ENCODE data around the gene TP53I11. TPM values are rescaled to one million over a fixed set of nuclear protein-coding genes. Genes with fewer than 3 reads are reported as not detected.

TP53I11 gene
- total RNA-seq, 4 donors from 2014 or later = 5.4 to 17.2 (median 12.8) TPM

DNA sequence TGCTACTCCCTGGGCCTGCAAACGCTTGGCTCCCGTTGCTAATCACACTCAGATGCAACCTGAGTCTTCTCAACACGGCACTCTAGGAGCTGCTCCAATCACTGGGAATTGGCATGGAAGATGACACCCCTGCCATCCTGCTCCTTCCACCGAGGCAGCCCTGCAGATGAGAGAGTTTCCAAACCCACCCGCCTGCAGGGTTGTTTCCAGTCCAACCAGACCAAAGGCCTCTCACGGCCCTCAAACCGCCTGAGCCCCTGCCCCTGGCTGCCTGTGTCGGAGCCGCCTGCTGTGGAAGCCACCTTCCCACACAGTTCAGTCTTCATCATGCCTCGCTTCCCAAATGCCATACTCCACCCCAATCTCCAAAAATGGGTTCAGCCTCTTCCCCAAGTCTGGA, 36.8 kb upstream of the TP53I11 start:
- Histone ChIP-seq H3K27me3 (no peaks in the 10 kb centered on the region), H3K36me3 (no peaks in the 10 kb centered on the region), H3K4me1 (peaks cover 15 to 21% of the 10 kb centered on the region in 2 donors), H3K9me3 (no peaks in the 10 kb centered on the region), H3K27ac (no peak overlapping the region), H3K4me3 (no peak overlapping the region)
- ATAC-seq (peak; percentile 55 to 86), DNase-seq (peak; percentile 33 to 49)
- no peak for TF ChIP-seq POLR2A (IDR thresholded peaks at IDR 0.05)
- TF ChIP-seq, protein P1, sequence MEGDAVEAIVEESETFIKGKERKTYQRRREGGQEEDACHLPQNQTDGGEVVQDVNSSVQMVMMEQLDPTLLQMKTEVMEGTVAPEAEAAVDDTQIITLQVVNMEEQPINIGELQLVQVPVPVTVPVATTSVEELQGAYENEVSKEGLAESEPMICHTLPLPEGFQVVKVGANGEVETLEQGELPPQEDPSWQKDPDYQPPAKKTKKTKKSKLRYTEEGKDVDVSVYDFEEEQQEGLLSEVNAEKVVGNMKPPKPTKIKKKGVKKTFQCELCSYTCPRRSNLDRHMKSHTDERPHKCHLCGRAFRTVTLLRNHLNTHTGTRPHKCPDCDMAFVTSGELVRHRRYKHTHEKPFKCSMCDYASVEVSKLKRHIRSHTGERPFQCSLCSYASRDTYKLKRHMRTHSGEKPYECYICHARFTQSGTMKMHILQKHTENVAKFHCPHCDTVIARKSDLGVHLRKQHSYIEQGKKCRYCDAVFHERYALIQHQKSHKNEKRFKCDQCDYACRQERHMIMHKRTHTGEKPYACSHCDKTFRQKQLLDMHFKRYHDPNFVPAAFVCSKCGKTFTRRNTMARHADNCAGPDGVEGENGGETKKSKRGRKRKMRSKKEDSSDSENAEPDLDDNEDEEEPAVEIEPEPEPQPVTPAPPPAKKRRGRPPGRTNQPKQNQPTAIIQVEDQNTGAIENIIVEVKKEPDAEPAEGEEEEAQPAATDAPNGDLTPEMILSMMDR (IDR thresholded peaks at IDR 0.05 in 4 of 5, conservative IDR thresholded peaks at IDR 0.05 in 1 of 5) = no peak
- in situ Hi-C loops (cut with MboI; ENCODE audit: low sequenced_read_pairs in 4 of 4) = no loop called here
- intact Hi-C loops (cut with DNase I; ENCODE audit: low total_unique reads) = no loop called here

DNA sequence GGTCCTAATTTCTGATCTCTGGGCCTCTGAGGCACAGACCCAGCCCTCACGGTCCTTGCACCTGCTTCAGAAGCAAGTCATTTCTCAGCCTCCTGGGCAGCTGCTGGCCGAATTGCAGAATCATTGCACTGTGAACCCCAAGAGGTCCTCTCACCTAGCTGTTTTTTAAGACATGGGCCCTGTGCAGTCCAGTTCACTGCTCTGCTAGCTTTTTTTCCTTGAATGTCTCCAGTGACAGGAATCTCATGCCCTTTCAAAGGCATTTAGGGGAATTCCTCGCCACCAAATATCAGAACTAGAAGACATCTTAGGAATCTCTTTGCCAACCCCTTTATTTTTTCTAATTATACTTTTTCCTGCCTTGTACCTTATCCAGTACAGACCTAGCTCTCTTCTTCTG, 35.6 kb upstream of the TP53I11 start:
- ATAC-seq = no peak
- Histone ChIP-seq H3K4me3 (no peak overlapping the region), H3K9me3 (no peaks in the 10 kb centered on the region), H3K27me3 (no peaks in the 10 kb centered on the region), H3K36me3 (no peaks in the 10 kb centered on the region), H3K4me1 (peaks cover 9 to 10% of the 10 kb centered on the region in 2 donors), H3K27ac (no peak overlapping the region)
- TF ChIP-seq POLR2A (IDR thresholded peaks at IDR 0.05) = no peak
- TF ChIP-seq, protein P1 (IDR thresholded peaks at IDR 0.05 in 4 of 5, conservative IDR thresholded peaks at IDR 0.05 in 1 of 5) = no peak
- in situ Hi-C loops (cut with MboI; ENCODE audit: low sequenced_read_pairs in 4 of 4) = no loop called here
- DNase-seq = no peak
- intact Hi-C loops (cut with DNase I; ENCODE audit: low total_unique reads) = no loop called here

DNA sequence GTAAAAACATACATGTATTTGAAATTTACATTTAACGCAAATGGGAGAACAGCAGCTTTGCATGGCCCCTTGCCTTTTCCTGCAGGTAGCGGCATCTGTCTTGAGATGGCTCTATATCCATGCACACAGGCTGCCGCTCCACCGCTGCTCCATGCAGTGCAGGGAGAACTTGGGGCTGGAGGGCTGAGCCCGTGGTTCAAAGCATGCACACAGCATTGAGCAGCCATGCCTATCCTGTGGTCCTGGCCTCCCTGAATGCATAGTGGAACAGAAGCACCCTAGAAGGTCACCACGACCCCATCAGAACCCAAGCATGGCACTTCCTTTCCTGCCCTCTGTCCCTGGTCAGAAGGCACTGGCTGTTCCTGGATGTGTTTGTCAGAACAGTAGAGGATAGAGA, 35.0 kb upstream of the TP53I11 start:
- intact Hi-C loops (cut with DNase I; ENCODE audit: low total_unique reads) = no loop called here
- TF ChIP-seq POLR2A (IDR thresholded peaks at IDR 0.05) = no peak
- TF ChIP-seq, protein P1 (IDR thresholded peaks at IDR 0.05 in 4 of 5, conservative IDR thresholded peaks at IDR 0.05 in 1 of 5) = no peak

DNA sequence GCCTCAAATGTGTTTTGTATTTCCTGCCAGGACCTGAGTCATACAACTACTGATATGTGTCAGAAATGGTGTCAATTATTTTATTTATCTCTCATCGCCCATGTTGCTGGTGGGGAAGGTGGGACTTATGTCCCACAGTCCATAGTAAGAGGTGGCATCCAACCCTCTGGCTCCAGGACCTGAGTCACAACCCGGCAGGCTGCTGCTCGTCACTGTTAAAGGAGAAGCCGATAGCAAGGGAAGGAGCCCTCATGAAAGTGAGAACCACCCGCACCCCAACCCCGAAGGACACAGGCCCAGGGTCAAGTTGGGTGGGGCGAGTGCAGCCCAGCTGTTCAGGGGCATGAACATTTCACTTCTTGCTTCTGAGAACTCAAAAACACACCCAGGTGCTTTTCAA, 33.1 kb upstream of the TP53I11 start:
- DNase-seq (no peak), ATAC-seq (no peak)
- Histone ChIP-seq H3K36me3 (no peaks in the 10 kb centered on the region), H3K27ac (no peak overlapping the region), H3K4me1 (peaks cover 9 to 13% of the 10 kb centered on the region in 2 donors), H3K4me3 (no peak overlapping the region), H3K27me3 (no peaks in the 10 kb centered on the region), H3K9me3 (no peaks in the 10 kb centered on the region)
- TF ChIP-seq POLR2A (IDR thresholded peaks at IDR 0.05) = no peak
- TF ChIP-seq, protein P1 (IDR thresholded peaks at IDR 0.05 in 4 of 5, conservative IDR thresholded peaks at IDR 0.05 in 1 of 5) = no peak
- in situ Hi-C loops (cut with MboI; ENCODE audit: low sequenced_read_pairs in 4 of 4) (no loop called here), intact Hi-C loops (cut with DNase I; ENCODE audit: low total_unique reads) (no loop called here)

More for the DNA sequence above, 35.0 kb upstream of the TP53I11 start:
- Histone ChIP-seq H3K4me3 (no peak overlapping the region), H3K27ac (no peak overlapping the region), H3K27me3 (no peaks in the 10 kb centered on the region), H3K36me3 (no peaks in the 10 kb centered on the region), H3K9me3 (no peaks in the 10 kb centered on the region), H3K4me1 (peaks cover 9 to 13% of the 10 kb centered on the region in 2 donors)
- no peak for ATAC-seq
- DNase-seq = no peak
- in situ Hi-C loops (cut with MboI; ENCODE audit: low sequenced_read_pairs in 4 of 4) = no loop called here

DNA sequence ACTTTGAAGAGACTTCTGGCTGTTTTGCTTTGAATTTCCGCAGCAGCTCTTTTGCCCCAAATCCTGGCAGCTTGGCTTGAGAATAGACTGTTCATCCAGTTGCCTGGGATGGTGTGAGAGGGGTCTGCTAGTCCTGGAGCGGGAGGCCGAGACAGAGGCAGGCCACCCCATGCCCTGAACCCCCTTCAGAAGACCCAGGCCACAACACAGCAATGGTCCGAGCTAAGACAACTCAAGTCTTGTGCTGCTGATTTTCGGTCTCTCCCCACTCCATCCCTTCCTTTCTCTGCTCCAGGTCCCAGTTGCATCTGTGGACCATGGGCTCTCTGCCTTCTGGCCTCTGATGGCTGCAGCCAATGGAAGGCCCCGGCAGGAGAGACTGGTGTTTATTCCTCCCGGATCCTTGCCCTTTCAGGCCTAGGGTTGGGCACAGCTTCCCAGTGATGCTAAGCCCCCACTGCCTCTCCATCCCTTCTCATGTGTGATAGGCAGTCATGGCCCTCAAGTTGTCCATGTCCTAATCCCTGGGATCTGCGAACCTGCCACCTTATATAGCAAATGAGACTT, 31.9 kb upstream of the TP53I11 start:
- intact Hi-C loops (cut with DNase I; ENCODE audit: low total_unique reads) = no loop called here
- TF ChIP-seq POLR2A (IDR thresholded peaks at IDR 0.05) = no peak
- TF ChIP-seq, protein P1 (IDR thresholded peaks at IDR 0.05 in 4 of 5, conservative IDR thresholded peaks at IDR 0.05 in 1 of 5) = no peak
- Histone ChIP-seq H3K4me1 (peaks cover 8 to 10% of the 10 kb centered on the region in 2 donors), H3K9me3 (no peaks in the 10 kb centered on the region), H3K27me3 (no peaks in the 10 kb centered on the region), H3K36me3 (no peaks in the 10 kb centered on the region), H3K27ac (no peak overlapping the region), H3K4me3 (no peak overlapping the region)
- ATAC-seq (no peak), DNase-seq (no peak)
- in situ Hi-C loops (cut with MboI; ENCODE audit: low sequenced_read_pairs in 4 of 4) = no loop called here

Measured in gastrocnemius medialis (tissue), 4 donors.